ENCODE results near the gene TJP3. TPM values are rescaled to one million over a fixed set of nuclear protein-coding genes. Genes with fewer than 3 reads are reported as not detected.

Gene TJP3
- polyA plus RNA-seq, 1 donor from 2014 or later: 0.15 TPM

- Histone ChIP-seq H3K27me3 (ENCODE audit: insufficient read depth, low read depth, low read length) (no peaks in the 10 kb centered on the region), H3K36me3 (ENCODE audit: insufficient read depth, low read length) (peaks cover 12% of the 10 kb centered on the region), H3F3A (ENCODE audit: insufficient read depth, low read length, poor library complexity, severe bottlenecking) (no peaks in the 10 kb centered on the region), H4K20me1 (ENCODE audit: insufficient read depth) (no peaks in the 10 kb centered on the region), H3K9me3 (ENCODE audit: low read length) (no peaks in the 10 kb centered on the region), H3K4me2 (ENCODE audit: low read length) (no peak overlapping the region), H3K9me2 (ENCODE audit: insufficient read depth, low read length) (no peaks in the 10 kb centered on the region), H3K9ac (ENCODE audit: low read length) (no peak overlapping the region), H3K27ac (ENCODE audit: low read length) (no peak overlapping the region), H3K79me2 (replicated peaks; ENCODE audit: insufficient read depth, low read length) (no peaks in the 10 kb centered on the region), H3K4me3 (ENCODE audit: low read length) (no peak overlapping the region), H2AFZ (ENCODE audit: low read depth, low read length) (no peak overlapping the region)
- TF ChIP-seq MXI1 (conservative IDR thresholded peaks at IDR 0.05; ENCODE audit: poor library complexity, severe bottlenecking): no peak
- TF ChIP-seq EZH2 (IDR thresholded peaks at IDR 0.05; ENCODE audit: borderline replicate concordance, insufficient read depth, low read length, poor library complexity, severe bottlenecking): no peak
- no peak for TF ChIP-seq EP300 (conservative IDR thresholded peaks at IDR 0.05; ENCODE audit: poor library complexity, severe bottlenecking)
- no peak for TF ChIP-seq CTCF (IDR thresholded peaks at IDR 0.05; ENCODE audit: poor library complexity, severe bottlenecking)
- TF ChIP-seq REST (IDR thresholded peaks at IDR 0.05; ENCODE audit: borderline replicate concordance): no peak
- TF ChIP-seq TAF1 (IDR thresholded peaks at IDR 0.05; ENCODE audit: low read depth): no peak
- TF ChIP-seq RAD21 (conservative IDR thresholded peaks at IDR 0.05): no peak
- no peak for TF ChIP-seq POLR2AphosphoS5 (IDR thresholded peaks at IDR 0.05)
- TF ChIP-seq SMC3 (conservative IDR thresholded peaks at IDR 0.05; ENCODE audit: poor library complexity): no peak
Measured at GRCh38 chr19:3659746-3660112, 48.5 kb upstream of the TJP3 start.

GRCh38 chr19:3660493-3661219 lies 47.5 kb upstream of the TJP3 start:
- H3K79me2 ChIP-seq (replicated peaks; ENCODE audit: insufficient read depth, low read length): no peaks in the 10 kb centered on the region
- no peaks in the 10 kb centered on the region for H4K20me1 ChIP-seq (ENCODE audit: insufficient read depth)
- no peaks in the 10 kb centered on the region for H3K9me3 ChIP-seq (ENCODE audit: low read length)
- no peak for TF ChIP-seq SMC3 (conservative IDR thresholded peaks at IDR 0.05; ENCODE audit: poor library complexity)
- TF ChIP-seq REST (IDR thresholded peaks at IDR 0.05; ENCODE audit: borderline replicate concordance): no peak
- TF ChIP-seq EZH2 (IDR thresholded peaks at IDR 0.05; ENCODE audit: borderline replicate concordance, insufficient read depth, low read length, poor library complexity, severe bottlenecking): no peak
- no peak for TF ChIP-seq EP300 (conservative IDR thresholded peaks at IDR 0.05; ENCODE audit: poor library complexity, severe bottlenecking)
- no peak for TF ChIP-seq MXI1 (conservative IDR thresholded peaks at IDR 0.05; ENCODE audit: poor library complexity, severe bottlenecking)
- no peak for TF ChIP-seq POLR2AphosphoS5 (IDR thresholded peaks at IDR 0.05)
- TF ChIP-seq TAF1 (IDR thresholded peaks at IDR 0.05; ENCODE audit: low read depth): no peak
- no peak for TF ChIP-seq RAD21 (conservative IDR thresholded peaks at IDR 0.05)
- no peak for TF ChIP-seq CTCF (IDR thresholded peaks at IDR 0.05; ENCODE audit: poor library complexity, severe bottlenecking)
- H3K4me2 ChIP-seq (ENCODE audit: low read length): no peak overlapping the region
- no peak overlapping the region for H3K4me3 ChIP-seq (ENCODE audit: low read length)
- no peak overlapping the region for H3K9ac ChIP-seq (ENCODE audit: low read length)
- no peaks in the 10 kb centered on the region for H3K9me2 ChIP-seq (ENCODE audit: insufficient read depth, low read length)
- H3K27ac ChIP-seq (ENCODE audit: low read length): no peak overlapping the region
- no peaks in the 10 kb centered on the region for H3K27me3 ChIP-seq (ENCODE audit: insufficient read depth, low read depth, low read length)
- no peaks in the 10 kb centered on the region for H3F3A ChIP-seq (ENCODE audit: insufficient read depth, low read length, poor library complexity, severe bottlenecking)
- no peak overlapping the region for H2AFZ ChIP-seq (ENCODE audit: low read depth, low read length)
- H3K36me3 ChIP-seq (ENCODE audit: insufficient read depth, low read length): peaks cover 12% of the 10 kb centered on the region

All from neural cell (in vitro differentiated cells).